ENCODE data around the gene DHX32.

The DHX32 gene

GRCh38 chr10:125811251-125811650 lies 69.8 kb downstream of the DHX32 start:
- no peak for DNase-seq (ENCODE audit: low read depth in 2 of 2)

- DNase-seq (ENCODE audit: low read depth in 2 of 2): no peak
Observed at GRCh38 chr10:125808047-125808446, 73.0 kb downstream of the DHX32 start.

- DNase-seq (ENCODE audit: low read depth in 2 of 2): no peak
Observed at GRCh38 chr10:125802739-125803138, 78.4 kb downstream of the DHX32 start.

DNA sequence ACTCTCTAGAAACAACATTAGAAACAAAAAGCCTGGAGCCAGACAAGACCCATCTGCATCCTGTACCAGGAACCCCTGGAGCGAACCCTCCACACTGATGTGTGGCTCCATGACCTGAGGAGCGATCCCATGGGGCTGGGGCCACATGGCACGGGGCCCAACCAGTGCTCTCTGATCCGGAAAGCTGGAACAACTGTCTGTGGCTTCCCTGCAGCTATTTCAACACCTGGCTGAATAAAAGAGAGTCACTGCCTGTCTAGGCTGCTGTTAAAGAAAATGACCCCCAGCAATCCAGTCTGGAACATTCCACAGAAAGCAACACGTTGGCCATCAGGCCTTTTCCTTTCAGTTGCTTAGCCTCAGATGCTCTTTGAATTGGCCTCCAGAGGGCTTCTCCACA lies 79.0 kb downstream of the DHX32 start:
- DNase-seq (ENCODE audit: low read depth in 2 of 2): no peak

DNA sequence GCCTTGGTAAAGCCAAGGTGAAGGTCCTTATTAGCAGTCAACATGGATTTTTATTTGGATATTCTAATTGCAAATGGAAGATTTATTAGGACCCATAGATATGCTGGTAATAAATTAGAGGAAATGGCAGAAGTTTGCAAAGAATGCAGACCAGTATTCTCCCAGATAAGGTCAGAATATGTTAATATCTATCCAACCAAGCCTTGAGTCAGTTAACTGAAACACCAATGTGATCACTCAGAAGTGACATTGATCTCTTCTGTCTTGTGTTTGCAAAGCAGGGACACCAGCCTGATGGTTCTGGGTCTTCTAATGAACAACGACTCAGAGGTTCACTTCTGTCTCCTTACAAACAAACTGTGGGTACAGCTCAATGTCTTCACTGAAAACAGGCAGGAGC lies 79.5 kb downstream of the DHX32 start:
- no peak for DNase-seq (ENCODE audit: low read depth in 2 of 2)

DNA sequence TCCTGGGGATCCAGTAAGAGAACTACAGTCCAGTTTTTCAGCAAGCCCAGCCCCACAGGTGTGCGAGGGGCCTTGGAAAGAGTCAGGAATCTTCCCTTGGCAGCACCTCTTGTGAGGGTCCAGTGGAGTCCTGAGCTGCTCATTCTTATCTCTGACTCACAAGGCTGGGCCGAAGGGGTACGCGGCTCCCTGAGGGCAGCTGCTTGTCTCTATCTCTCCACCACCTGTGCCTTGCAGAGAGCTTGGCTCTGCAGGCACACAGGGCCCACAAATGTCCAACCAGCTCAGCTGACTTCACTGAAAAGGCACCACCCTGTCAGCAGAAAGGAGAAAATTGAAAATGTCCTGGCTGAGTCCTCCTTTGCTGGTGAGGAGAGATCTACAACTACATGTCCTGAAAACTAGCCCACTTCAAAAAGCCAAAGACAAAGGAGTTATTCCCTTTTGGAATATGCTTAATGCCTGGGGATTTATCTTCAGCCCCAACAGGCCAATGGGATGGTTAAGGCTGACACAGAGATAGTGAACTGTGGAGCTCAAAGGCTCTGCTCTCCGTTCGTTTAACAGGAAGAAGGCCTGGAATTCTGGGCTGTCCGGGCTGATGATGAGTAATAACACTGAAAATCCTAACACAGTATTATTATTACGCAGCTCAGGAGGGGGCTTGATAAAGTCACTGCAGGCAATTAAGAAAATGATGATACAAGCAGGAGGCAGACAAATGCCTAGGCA lies 81.5 kb downstream of the DHX32 start:
- DNase-seq (ENCODE audit: low read depth in 2 of 2): no peak

DNA sequence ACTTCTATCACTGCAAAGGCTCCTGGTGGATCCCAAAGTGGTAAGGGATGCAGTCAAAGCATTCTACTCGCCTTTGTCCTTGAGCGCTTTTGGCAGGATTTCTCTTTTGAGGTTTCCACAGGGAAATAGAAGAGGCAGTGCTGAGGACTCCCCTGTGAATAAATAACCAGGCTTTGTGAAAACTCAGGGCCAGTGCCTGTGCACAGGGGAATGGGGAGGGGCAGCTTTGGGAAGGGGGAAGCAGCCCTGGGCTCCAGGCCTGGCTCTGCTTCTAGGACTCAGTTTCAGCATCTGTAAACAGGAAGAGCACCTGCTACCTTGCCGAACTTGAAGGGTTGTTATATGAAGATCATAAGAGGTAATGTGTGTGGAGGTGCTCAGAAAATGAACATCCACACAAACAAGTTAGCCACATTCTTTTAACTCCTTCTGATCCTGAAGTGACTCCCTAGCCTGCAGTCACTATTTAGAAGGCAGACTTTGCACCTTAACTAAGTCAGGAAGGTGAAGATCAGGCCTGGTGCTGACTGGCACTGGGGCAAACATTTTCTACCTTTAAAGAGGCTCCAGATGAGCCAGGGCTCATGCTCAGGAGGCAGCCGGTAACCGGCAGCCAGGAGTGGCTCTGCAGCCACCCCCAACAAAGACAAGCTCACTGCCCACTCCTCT lies 83.0 kb downstream of the DHX32 start:
- DNase-seq (ENCODE audit: low read depth in 2 of 2): no peak

GRCh38 chr10:125797424-125797823 lies 83.7 kb downstream of the DHX32 start:
- no peak for DNase-seq (ENCODE audit: low read depth in 2 of 2)

GRCh38 chr10:125795637-125796190 lies 85.4 kb downstream of the DHX32 start:
- no peak for DNase-seq (ENCODE audit: low read depth in 2 of 2)

GRCh38 chr10:125795128-125795527 lies 86.0 kb downstream of the DHX32 start:
- DNase-seq (ENCODE audit: low read depth in 2 of 2): no peak

- DNase-seq (ENCODE audit: low read depth in 2 of 2): no peak
Observed at GRCh38 chr10:125792342-125793300, 88.5 kb downstream of the DHX32 start.

DNA sequence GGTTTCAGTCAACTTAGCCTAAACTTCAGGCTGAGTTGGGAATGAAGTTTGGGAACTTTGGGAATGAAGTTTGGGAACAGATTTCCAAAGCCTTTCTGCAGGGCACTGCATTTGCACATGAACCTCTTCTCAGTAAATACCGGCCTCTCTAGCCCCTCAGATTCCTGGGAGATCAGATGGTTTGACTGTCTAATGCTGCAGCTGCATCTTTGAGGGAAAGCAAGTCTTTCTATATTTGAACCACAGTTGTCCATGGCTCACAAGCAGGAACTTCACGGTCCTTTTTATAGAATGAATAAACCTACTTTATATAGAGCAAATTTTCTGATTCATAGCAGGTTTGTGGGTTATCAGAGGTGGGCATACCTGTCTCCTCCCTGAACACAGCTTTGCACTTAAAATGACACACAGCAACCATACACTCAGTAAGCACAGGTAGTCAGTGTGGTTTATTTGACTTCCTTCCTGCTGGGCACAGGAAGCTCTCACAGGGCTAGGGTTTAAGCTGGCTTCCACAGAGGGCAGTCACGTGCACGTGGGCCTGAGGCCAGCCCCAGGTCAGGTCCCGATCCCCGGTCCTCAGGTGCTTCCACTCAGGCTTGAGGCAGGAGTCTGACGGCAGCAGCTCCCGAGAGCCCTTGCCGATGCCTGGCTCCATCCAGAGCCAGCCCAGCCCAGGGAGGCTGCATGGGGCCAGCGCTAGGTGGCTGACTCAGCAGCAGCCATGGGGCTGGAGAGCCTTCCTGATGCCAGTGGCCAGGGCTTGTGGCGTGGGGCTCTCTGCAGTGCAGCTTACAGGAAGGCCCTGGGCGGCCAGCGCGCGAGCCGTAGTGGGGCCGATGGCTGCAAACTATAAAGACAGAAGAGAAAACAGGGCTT lies 92.7 kb downstream of the DHX32 start:
- DNase-seq (ENCODE audit: low read depth in 2 of 2): no peak

Data from stimulated activated CD4-positive, alpha-beta T cell treated with anti-CD3 and anti-CD28 coated beads, Interleukin-12 subunit alpha, Interleukin-12 subunit beta, amount 100 ng/mL, for 24 hours (primary cell).